Measurements from ENCODE around the gene NDEL1. TPM values are rescaled to one million over a fixed set of nuclear protein-coding genes. Genes with fewer than 3 reads are reported as not detected.

NDEL1 gene
- total RNA-seq, 1 experiment from 2014 or later = 71.1 TPM

DNA sequence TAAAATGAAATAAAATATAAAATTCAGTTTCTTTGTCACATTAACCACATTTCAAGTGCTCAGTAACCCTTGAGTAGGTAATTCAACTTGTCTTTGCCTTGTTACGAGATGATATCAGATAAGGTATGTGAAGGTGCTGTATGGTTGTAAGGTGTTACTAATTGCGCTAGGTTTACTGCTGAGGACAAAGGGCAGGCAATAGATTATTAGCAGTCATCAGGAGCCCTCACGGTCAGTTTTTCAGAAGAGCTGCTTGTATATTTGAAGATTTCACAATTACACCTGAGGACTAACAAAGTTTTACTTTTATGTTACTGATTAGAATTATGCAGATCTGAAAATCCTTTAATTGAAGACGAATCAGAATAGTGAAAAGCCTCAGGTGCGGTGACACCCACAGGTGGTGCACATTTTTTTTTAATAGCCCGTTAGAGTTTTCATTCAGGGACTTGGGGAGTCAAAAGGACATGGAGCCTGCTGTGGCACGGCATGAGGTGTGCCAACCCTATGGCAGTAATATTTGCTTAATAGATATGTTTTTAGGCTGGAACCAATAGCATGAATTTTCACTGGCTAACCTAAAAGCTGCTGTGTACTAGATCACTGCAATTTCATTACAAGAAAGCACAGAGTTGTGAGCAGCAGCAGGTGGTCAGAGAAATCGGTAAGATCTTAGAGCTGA is 16.4 kb downstream of the NDEL1 start:
- TF ChIP-seq, protein P1, sequence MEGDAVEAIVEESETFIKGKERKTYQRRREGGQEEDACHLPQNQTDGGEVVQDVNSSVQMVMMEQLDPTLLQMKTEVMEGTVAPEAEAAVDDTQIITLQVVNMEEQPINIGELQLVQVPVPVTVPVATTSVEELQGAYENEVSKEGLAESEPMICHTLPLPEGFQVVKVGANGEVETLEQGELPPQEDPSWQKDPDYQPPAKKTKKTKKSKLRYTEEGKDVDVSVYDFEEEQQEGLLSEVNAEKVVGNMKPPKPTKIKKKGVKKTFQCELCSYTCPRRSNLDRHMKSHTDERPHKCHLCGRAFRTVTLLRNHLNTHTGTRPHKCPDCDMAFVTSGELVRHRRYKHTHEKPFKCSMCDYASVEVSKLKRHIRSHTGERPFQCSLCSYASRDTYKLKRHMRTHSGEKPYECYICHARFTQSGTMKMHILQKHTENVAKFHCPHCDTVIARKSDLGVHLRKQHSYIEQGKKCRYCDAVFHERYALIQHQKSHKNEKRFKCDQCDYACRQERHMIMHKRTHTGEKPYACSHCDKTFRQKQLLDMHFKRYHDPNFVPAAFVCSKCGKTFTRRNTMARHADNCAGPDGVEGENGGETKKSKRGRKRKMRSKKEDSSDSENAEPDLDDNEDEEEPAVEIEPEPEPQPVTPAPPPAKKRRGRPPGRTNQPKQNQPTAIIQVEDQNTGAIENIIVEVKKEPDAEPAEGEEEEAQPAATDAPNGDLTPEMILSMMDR (conservative IDR thresholded peaks at IDR 0.05; ENCODE audit: low read depth, low read length) = no peak
- no peak for TF ChIP-seq EZH2 (IDR thresholded peaks at IDR 0.05; ENCODE audit: borderline replicate concordance, low read depth, low read length, poor library complexity, severe bottlenecking)
- intact Hi-C loops (cut with micrococcal nuclease; ENCODE audit: unreplicated experiment) = no loop called here
- Histone ChIP-seq H3K27ac (ENCODE audit: low read depth, low read length, poor library complexity, severe bottlenecking) (no peak overlapping the region), H3K36me3 (ENCODE audit: insufficient read depth, low read length, poor library complexity, severe bottlenecking) (peaks cover 82% of the 10 kb centered on the region), H3K4me3 (ENCODE audit: low read depth, low read length, poor library complexity, severe bottlenecking) (no peak overlapping the region), H3K27me3 (replicated peaks; ENCODE audit: insufficient read depth, low read depth, low read length, poor library complexity) (no peaks in the 10 kb centered on the region), H3K9me3 (ENCODE audit: low read depth, low read length, poor library complexity, severe bottlenecking) (no peaks in the 10 kb centered on the region), H3K4me1 (ENCODE audit: insufficient read depth, low read length, poor library complexity, severe bottlenecking) (peaks cover 7% of the 10 kb centered on the region)
- DNase-seq (ENCODE audit: low spot score) = no peak
- BruUV-seq (replicated peaks) = no TSS peak
- CTCF ChIA-PET = interaction anchor here (0.7 kb wide), 1 partner anchor 83 kb away, joined by 5 read pairs; no protein-coding TSS in a partner anchor
- POLR2A ChIA-PET (ENCODE audit: low non-redundant PET) = no interaction called here

DNA sequence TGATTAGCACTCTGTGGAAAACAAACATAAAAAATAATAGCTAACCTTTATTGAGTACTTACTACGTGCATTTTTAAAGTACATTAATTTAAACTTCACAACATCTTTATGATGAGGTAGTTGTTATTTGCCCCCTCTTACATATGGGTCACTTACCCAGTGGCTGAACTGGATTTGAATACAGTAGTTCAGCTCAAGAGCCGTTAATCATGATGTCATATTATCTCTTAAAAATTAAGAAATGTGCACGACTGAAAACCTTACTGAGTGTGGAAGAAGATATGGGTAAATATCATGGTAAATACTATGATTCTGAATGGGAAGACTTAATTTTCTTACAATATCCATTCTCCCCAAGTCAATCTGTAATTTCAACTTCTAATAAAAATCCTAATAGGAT is 17.6 kb downstream of the NDEL1 start:
- no peak for DNase-seq (ENCODE audit: low spot score)
- TF ChIP-seq, protein P1 (conservative IDR thresholded peaks at IDR 0.05; ENCODE audit: low read depth, low read length) = no peak
- no peak for TF ChIP-seq EZH2 (IDR thresholded peaks at IDR 0.05; ENCODE audit: borderline replicate concordance, low read depth, low read length, poor library complexity, severe bottlenecking)
- TSS peak; percentile 4 for BruUV-seq (replicated peaks)
- Histone ChIP-seq H3K4me1 (ENCODE audit: insufficient read depth, low read length, poor library complexity, severe bottlenecking) (no peaks in the 10 kb centered on the region), H3K4me3 (ENCODE audit: low read depth, low read length, poor library complexity, severe bottlenecking) (no peak overlapping the region), H3K36me3 (ENCODE audit: insufficient read depth, low read length, poor library complexity, severe bottlenecking) (peaks cover 81% of the 10 kb centered on the region), H3K27me3 (replicated peaks; ENCODE audit: insufficient read depth, low read depth, low read length, poor library complexity) (no peaks in the 10 kb centered on the region), H3K9me3 (ENCODE audit: low read depth, low read length, poor library complexity, severe bottlenecking) (no peaks in the 10 kb centered on the region), H3K27ac (ENCODE audit: low read depth, low read length, poor library complexity, severe bottlenecking) (no peak overlapping the region)
- ChIA-PET CTCF (no interaction called here), POLR2A (ENCODE audit: low non-redundant PET) (no interaction called here)
- intact Hi-C loops (cut with micrococcal nuclease; ENCODE audit: unreplicated experiment) = no loop called here

DNA sequence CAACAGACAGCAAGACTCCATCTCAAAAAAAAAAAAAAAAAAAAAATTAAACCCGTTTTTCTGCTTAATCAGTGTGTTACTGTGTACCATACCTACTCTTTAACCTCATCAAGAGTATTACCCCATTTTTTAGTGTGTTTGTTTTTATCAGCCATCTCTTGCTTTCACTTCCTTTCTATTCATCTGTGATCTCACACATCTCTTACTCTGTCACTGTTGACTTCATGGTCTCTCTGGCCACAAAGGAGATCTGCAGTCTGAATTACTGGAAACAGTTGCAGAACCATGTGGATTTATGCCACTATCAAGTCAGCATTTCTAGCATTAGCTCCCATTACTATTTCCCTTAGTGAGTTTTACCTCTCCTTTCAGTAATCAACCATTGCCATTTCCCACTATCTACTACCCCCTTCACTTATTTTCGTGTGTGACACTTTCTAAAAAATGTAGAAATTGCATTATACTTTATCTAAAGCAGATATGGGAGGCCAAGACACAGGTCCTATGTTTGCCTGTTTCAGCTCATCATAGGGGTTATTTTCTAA is 20.1 kb downstream of the NDEL1 start:
- Histone ChIP-seq H3K36me3 (ENCODE audit: insufficient read depth, low read length, poor library complexity, severe bottlenecking) (peaks cover 83% of the 10 kb centered on the region), H3K27ac (ENCODE audit: low read depth, low read length, poor library complexity, severe bottlenecking) (no peak overlapping the region), H3K4me1 (ENCODE audit: insufficient read depth, low read length, poor library complexity, severe bottlenecking) (no peaks in the 10 kb centered on the region), H3K4me3 (ENCODE audit: low read depth, low read length, poor library complexity, severe bottlenecking) (no peak overlapping the region), H3K9me3 (ENCODE audit: low read depth, low read length, poor library complexity, severe bottlenecking) (no peaks in the 10 kb centered on the region), H3K27me3 (replicated peaks; ENCODE audit: insufficient read depth, low read depth, low read length, poor library complexity) (no peaks in the 10 kb centered on the region)
- no TSS peak for BruUV-seq (replicated peaks)
- CTCF ChIA-PET = no interaction called here
- TF ChIP-seq EZH2 (IDR thresholded peaks at IDR 0.05; ENCODE audit: borderline replicate concordance, low read depth, low read length, poor library complexity, severe bottlenecking) = no peak
- TF ChIP-seq, protein P1 (conservative IDR thresholded peaks at IDR 0.05; ENCODE audit: low read depth, low read length) = no peak
- intact Hi-C loops (cut with micrococcal nuclease; ENCODE audit: unreplicated experiment) = no loop called here
- POLR2A ChIA-PET (ENCODE audit: low non-redundant PET) = no interaction called here
- DNase-seq (ENCODE audit: low spot score) = no peak

Data from A673 (cell line).